ENCODE data around the gene AACS.

- no peak for TF ChIP-seq ZNF274 (IDR thresholded peaks at IDR 0.05; ENCODE audit: low read depth, low read length)
- TF ChIP-seq YY1 (IDR thresholded peaks at IDR 0.05; ENCODE audit: insufficient read depth, insufficient read length), result no peak
- no peak for TF ChIP-seq SUZ12 (IDR thresholded peaks at IDR 0.05; ENCODE audit: extremely low read depth, insufficient read depth, insufficient read length)
These were observed 59.2 kb downstream of the AACS start for GRCh38 chr12:125124320-125124966.

Measured in NT2/D1 (cell line).